WERI-Rb-1 (cell line): ENCODE results near the gene CNBP.
"Not testable (repeated sequence)": the region's sequence is repeated elsewhere in the genome, so short reads cannot be mapped to it uniquely, and the experiment has no call there.

Experiments
- DNase-seq: peaks from one replicate; pipeline ENCODE4 v3.0.0-alpha.2; 2020
- H3K27ac ChIP-seq: fragments of 250-450 bp; sonication (Bioruptor Pico); 2 replicates; pipeline ENCODE4 v1.5.1; 2020; ENCODE audit warnings: mild to moderate bottlenecking, moderate library complexity
- H3K27me3 ChIP-seq: fragments of 250-450 bp; sonication (Bioruptor Pico); 2 replicates; pipeline ENCODE4 v1.5.1; 2021; ENCODE audit warnings: mild to moderate bottlenecking, low read depth, moderate library complexity; ENCODE audit not compliant: insufficient read depth, severe bottlenecking
- H3K36me3 ChIP-seq: fragments of 250-450 bp; sonication (Bioruptor Pico); 2 replicates; pipeline ENCODE4 v1.5.1; 2020; ENCODE audit warnings: mild to moderate bottlenecking, moderate library complexity
- H3K4me3 ChIP-seq: 2 replicates; pipeline ENCODE4 v1.5.1; 2011; ENCODE audit warnings: low read depth, mild to moderate bottlenecking, control low read depth, low read length
- H3K9me3 ChIP-seq: fragments of 250-450 bp; sonication (Bioruptor Pico); 2 replicates; pipeline ENCODE4 v1.5.1; 2021; ENCODE audit warnings: mild to moderate bottlenecking, moderate library complexity; ENCODE audit not compliant: severe bottlenecking
- TF ChIP-seq, protein P1 (sequence below): IDR thresholded peaks from 2 replicates; pipeline ENCODE4 v1.5.1; 2011; ENCODE audit warnings: low read depth, mild to moderate bottlenecking, control low read depth, inconsistent platforms, low read length

The CNBP gene

DNA sequence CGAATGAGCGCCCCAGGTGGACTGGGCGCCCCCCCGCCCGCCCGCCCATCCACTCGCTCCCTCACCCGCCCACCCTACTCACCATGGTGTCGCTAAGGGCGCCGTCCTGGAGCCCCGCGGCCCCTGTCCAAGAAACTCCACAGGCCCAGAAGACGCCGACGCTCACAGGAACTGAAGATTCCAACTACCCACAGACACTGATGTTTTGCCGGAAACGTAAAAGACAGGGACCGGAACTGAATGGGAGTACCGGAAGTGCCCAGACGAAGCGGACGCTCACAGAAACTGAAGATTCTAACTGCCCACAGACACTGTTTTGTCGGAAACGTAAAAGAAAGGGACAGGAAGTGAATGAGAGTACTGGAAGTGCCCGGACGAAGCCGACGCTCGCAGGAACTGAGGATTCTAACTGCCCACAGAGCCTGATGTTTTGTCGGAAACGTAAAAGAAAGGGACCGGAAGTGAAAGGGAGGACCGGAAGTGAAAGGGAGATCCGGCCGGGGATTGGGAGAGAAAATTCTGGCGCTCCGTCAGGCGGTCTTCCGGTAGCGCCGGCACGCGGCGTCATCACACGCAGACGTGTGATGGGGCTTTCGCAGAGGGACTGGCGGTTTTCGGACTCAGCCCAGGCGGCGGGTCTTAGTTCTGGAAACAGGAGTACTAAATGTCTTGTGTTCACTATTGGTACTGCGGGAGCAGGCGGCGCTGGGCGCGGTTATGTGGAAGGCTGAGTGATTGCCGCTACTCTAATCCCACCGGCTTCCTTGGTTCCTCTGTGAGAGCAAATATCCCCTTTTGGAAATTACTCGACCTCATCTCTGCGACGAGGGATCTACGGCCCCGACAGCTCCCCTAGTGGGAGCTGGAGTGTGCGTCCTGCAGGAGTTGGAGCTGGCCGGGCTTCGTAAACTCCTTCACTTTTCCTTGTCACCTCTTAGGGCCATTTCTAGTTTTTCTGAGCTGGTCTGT, 22.5 kb downstream of the CNBP start, which contains the start of gene ISY1:
Gene ISY1 (minus strand): TSS at position 173 of the 969 bp plus-strand sequence. CDS start 88 bp downstream, at position 85.
- TF ChIP-seq, protein P1, sequence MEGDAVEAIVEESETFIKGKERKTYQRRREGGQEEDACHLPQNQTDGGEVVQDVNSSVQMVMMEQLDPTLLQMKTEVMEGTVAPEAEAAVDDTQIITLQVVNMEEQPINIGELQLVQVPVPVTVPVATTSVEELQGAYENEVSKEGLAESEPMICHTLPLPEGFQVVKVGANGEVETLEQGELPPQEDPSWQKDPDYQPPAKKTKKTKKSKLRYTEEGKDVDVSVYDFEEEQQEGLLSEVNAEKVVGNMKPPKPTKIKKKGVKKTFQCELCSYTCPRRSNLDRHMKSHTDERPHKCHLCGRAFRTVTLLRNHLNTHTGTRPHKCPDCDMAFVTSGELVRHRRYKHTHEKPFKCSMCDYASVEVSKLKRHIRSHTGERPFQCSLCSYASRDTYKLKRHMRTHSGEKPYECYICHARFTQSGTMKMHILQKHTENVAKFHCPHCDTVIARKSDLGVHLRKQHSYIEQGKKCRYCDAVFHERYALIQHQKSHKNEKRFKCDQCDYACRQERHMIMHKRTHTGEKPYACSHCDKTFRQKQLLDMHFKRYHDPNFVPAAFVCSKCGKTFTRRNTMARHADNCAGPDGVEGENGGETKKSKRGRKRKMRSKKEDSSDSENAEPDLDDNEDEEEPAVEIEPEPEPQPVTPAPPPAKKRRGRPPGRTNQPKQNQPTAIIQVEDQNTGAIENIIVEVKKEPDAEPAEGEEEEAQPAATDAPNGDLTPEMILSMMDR, result peak; percentile 78
- Histone ChIP-seq H3K27me3 (no peaks in the 10 kb centered on the region), H3K36me3 (peaks cover 31% of the 10 kb centered on the region), H3K9me3 (no peaks in the 10 kb centered on the region), H3K27ac (peak within 1 kb of the TSS; percentile 99), H3K4me3 (peak within 1 kb of the TSS; percentile 95)
- DNase-seq, result peak; percentile 90

DNA sequence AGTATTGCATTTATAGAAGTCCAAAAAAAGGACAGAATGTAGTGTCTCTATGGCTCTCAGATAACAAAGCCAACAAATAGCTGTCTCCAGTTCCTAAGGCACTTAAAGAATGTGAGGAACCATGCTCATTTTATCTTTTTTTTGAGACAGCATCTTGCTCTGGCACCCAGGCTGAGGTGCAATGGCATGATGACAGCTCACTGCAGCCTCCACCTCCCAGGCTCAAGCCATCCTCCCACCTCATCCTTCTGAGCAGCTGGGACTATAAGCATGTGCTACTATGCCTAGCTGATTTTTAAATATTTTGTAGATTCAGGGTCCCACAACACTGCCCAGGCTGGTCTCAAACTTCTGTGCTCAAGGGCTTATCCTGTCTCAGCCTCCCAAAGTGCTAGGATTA, 38.9 kb downstream of the CNBP start:
- H3K27ac ChIP-seq, result no peak overlapping the region
- no peak for DNase-seq
- no peaks in the 10 kb centered on the region for H3K9me3 ChIP-seq
- H3K4me3 ChIP-seq, result no peak overlapping the region
- H3K27me3 ChIP-seq, result no peaks in the 10 kb centered on the region
- TF ChIP-seq, protein P1, result no peak
- peaks cover 39% of the 10 kb centered on the region for H3K36me3 ChIP-seq

DNA sequence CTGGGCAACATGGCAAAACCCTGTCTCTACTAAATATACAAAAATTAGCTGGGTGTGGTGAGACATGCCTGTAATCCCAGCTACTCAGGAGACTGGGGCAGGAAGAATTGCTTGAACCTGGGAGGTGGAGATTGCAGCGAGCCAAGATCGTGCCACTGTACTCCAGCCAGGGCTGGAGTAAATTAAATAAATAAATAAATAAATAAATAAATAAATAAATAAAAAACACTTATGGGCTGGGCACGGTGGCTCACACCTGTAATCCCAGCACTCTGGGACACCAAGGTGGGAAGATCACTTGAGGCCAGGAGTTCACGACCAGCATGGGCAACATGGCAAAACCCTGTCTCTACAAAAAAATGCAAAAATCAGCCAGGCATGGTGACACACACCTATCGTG, 42.7 kb downstream of the CNBP start:
- H3K27me3 ChIP-seq, H3K9me3 ChIP-seq, H3K4me3 ChIP-seq, H3K27ac ChIP-seq, DNase-seq: not testable (repeated sequence)
- peaks cover 39% of the 10 kb centered on the region for H3K36me3 ChIP-seq

DNA sequence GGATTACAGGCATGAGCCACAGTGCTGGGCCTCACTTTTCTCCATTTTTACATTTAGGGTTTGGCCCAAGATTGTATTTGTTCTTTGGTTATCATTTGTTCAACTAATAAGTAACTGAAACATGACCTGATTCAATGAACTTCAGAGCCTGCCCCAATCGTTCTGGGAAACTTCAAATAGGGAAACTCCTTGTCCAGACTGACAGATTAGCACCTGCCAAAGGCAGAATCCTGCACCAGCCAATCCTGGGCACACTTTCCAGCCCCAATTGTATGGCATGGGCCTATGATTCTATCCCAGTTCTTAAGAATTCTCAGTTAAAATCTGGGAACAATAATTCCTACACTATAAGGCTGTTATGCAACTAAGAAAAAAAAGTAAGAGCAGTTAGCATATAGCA, 43.8 kb downstream of the CNBP start:
- Histone ChIP-seq H3K27me3 (no peaks in the 10 kb centered on the region), H3K9me3 (no peaks in the 10 kb centered on the region), H3K27ac (no peak overlapping the region), H3K4me3 (no peak overlapping the region), H3K36me3 (peaks cover 37% of the 10 kb centered on the region)
- TF ChIP-seq, protein P1, result no peak
- no peak for DNase-seq

DNA sequence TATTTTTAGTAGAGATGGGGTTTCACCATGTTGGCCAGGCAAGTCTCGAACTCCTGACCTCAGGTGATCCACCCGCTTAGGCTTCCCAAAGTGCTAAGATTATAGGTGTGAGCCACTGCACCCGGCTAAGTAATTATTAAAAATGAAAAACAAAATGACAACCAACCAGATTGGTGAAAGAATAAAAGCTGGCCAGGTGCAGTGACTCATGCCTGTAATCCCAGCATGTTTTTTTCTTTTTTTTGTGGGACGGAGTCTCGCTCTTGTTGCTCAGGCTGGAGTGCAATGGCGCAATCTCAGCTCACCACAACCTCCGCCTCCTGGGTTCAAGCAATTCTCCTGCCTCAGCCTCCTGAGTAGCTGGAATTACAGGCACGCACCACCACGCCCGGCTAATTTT, 47.4 kb downstream of the CNBP start:
- peaks cover 65% of the 10 kb centered on the region for H3K36me3 ChIP-seq
- H3K27me3 ChIP-seq, DNase-seq, H3K9me3 ChIP-seq, H3K27ac ChIP-seq, H3K4me3 ChIP-seq: not testable (repeated sequence)

DNA sequence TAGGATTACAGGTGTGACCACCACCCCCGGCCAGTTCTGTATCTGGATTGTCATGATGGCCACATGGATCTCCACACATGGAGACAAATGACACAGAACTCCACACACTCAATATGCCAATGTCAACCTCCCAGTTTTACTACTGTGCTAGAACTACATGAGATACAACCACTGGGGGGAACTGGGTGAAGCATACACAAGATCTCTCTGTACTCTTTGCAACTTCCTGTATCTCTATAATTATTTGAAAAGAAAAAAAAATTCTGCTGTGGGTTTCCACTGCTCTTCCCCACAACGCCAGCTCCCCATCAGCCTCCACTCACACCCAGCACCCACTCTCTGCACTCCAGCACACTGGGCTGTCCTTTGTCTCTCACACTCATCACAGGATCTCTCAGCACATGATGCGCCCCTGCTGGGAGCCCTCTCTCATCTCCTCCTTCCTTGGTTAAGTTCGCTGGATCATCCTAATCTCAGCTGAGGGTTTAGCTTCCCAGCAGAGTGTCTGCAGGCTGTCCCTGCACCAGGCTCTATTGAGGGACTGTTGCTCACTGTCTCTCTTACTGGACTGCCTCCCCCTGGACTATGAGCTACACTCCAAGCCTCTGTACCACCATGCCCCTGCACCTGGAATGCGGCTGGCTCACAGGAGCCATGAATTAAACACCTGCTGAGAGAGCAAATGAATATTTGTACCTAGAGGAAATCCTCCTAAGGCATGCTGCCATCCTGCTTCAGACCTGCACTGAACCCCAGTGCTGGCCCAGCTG, 51.4 kb downstream of the CNBP start:
- peak; percentile 26 for DNase-seq
- peaks cover 65% of the 10 kb centered on the region for H3K36me3 ChIP-seq
- TF ChIP-seq, protein P1, result peak; percentile 6; the same call in 1 of the 2 replicates
- H3K9me3 ChIP-seq, result no peaks in the 10 kb centered on the region
- H3K27me3 ChIP-seq, result no peaks in the 10 kb centered on the region
- H3K27ac ChIP-seq, result no peak overlapping the region
- H3K4me3 ChIP-seq, result no peak overlapping the region
